K562 (cell line): Measurements from ENCODE around the gene UCKL1. TPM values are rescaled to one million over a fixed set of nuclear protein-coding genes. Genes with fewer than 3 reads are reported as not detected.
A peak's percentile ranks its signal among the peaks of the same experiment; 100 is the strongest.

Experiments used
- ATAC-seq: fragments of 200-7000 bp; cut with Tn5 transposase; 3 replicates; pipeline ENCODE4 v1.9.1; 2020; ENCODE audit warnings: moderate library complexity
- BruUV-seq: library from RNA; stranded (reverse); fragments of 400-500 nt; replicated peaks from 2 replicates; lab custom pipeline; 2021; lab: Mats Ljungman, UMichigan
- CTCF ChIA-PET: fragments of 300-600 bp; formaldehyde crosslinking; extraction: SDS; loops from one replicate; lab custom pipeline; 2021; ENCODE audit warnings: low intra/inter-chr PET ratio; lab: Yijun Ruan, JAX
- POLR2A ChIA-PET: fragments of 300-600, 350-650 bp; sonication (Branson Sonifier 250); formaldehyde crosslinking; extraction: SDS; loops from one replicate; lab custom pipeline; 2021; ENCODE audit warnings: antibody characterized with exemption, inconsistent platforms; lab: Yijun Ruan, JAX
- DNase-seq, 4 experiments: peaks; one replicate each; pipeline versions ENCODE4 v3.0.0 to v3.0.0-alpha.2; 2011 to 2018; ENCODE audit warnings: low spot score in 3 of 4, mixed read lengths in 3 of 4; ENCODE audit errors: extremely low read depth in 1 of 4
- FAIRE-seq: peaks from 2 replicates; lab custom pipeline; 2011; peaks lifted over from hg19 to GRCh38; lab: Jason Lieb, UNC
- H2AFZ ChIP-seq: 2 replicates; pipeline ENCODE4 v1.6.0; 2011; ENCODE audit warnings: low read depth, low read length, control low read depth, inconsistent platforms
- H3K27ac ChIP-seq: fragments of 200-600 bp; 3 replicates; pipeline ENCODE4 v1.8.0; 2011; ENCODE audit warnings: low read depth, mild to moderate bottlenecking, control low read depth, inconsistent platforms, low read length, moderate library complexity, mixed read lengths; ENCODE audit errors: extremely low read depth
- H3K27me3 ChIP-seq, 2 experiments: fragments of 300-600 bp in 1 of 2; 2 replicates in 1 of 2; 3 replicates in 1 of 2; pipeline versions ENCODE4 v1.6.0 to v1.8.0; 2011; ENCODE audit warnings: inconsistent platforms in 2 of 2, low read length in 2 of 2, mild to moderate bottlenecking in 1 of 2, mixed read lengths in 1 of 2, moderate library complexity in 1 of 2; ENCODE audit not compliant: control insufficient read depth in 2 of 2, insufficient read depth in 2 of 2
- H3K36me3 ChIP-seq: fragments of 300-600 bp; 3 replicates; pipeline ENCODE4 v1.8.0; 2011; ENCODE audit warnings: mild to moderate bottlenecking, low read length, inconsistent platforms; ENCODE audit not compliant: control insufficient read depth, insufficient read depth
- H3K4me1 ChIP-seq, 2 experiments: fragments of 200-600 bp in 1 of 2; replicated peaks in 1 of 2; 2 replicates in 1 of 2; 3 replicates in 1 of 2; pipeline versions ENCODE4 v1.5.1 to v1.8.0; 2011; ENCODE audit warnings: inconsistent platforms in 2 of 2, low read length in 2 of 2, mild to moderate bottlenecking in 1 of 2, mixed read lengths in 1 of 2, moderate library complexity in 1 of 2; ENCODE audit not compliant: control insufficient read depth in 2 of 2, insufficient read depth in 2 of 2
- H3K4me2 ChIP-seq: 2 replicates; pipeline ENCODE4 v1.6.1; 2011; ENCODE audit warnings: low read length, control low read depth, inconsistent platforms, mixed read lengths; ENCODE audit not compliant: insufficient read depth
- H3K4me3 ChIP-seq: fragments of 200-600 bp; sonication (generic), shearing (Covaris generic); 2 replicates; pipeline ENCODE4 v1.5.1; 2016; ENCODE audit warnings: control low read depth, inconsistent platforms
- H3K79me2 ChIP-seq: fragments of 200-600 bp; 3 replicates; pipeline ENCODE4 v1.8.0; 2011; ENCODE audit warnings: low read length, inconsistent platforms; ENCODE audit not compliant: control insufficient read depth, insufficient read depth
- H3K9ac ChIP-seq, 2 experiments: 2 replicates each; pipeline versions ENCODE4 v1.6.0 to v1.6.1; 2011; ENCODE audit warnings: low read depth in 2 of 2, low read length in 2 of 2, control low read depth in 1 of 2, inconsistent platforms in 1 of 2, mild to moderate bottlenecking in 1 of 2, mixed read lengths in 1 of 2; ENCODE audit not compliant: insufficient read depth in 1 of 2
- H3K9me1 ChIP-seq: one replicate; pipeline ENCODE4 v1.6.0; 2011; ENCODE audit warnings: inconsistent platforms, mild to moderate bottlenecking, low read length, moderate library complexity; ENCODE audit not compliant: control insufficient read depth, insufficient read depth
- H3K9me3 ChIP-seq: replicated peaks from 2 replicates; pipeline ENCODE4 v1.5.1; 2011; ENCODE audit warnings: low read depth, low read length, inconsistent platforms; ENCODE audit not compliant: control insufficient read depth, insufficient read depth
- H4K20me1 ChIP-seq: replicated peaks from 2 replicates; pipeline ENCODE4 v1.6.1; 2011; ENCODE audit warnings: low read length, inconsistent platforms, mixed read lengths; ENCODE audit not compliant: control insufficient read depth, insufficient read depth
- ELF4 ChIP-seq: fragments of 450-650 bp; formaldehyde crosslinking; IDR thresholded peaks from 2 replicates; pipeline ENCODE4 v1.4.0; 2022; ENCODE audit warnings: missing genetic modification characterization
- HDGF ChIP-seq: fragments of 450-650 bp; IDR thresholded peaks from 2 replicates; pipeline ENCODE4 v1.6.1; 2016
- POLR2B ChIP-seq: fragments of 450-650 bp; IDR thresholded peaks from 2 replicates; pipeline ENCODE4 v1.6.1; 2018; ENCODE audit warnings: low read depth; ENCODE audit not compliant: partially characterized antibody
- THAP7 ChIP-seq: fragments of 250-450 bp; sonication (Bioruptor Pico); IDR thresholded peaks from 2 replicates; pipeline ENCODE4 v1.5.0; 2021
- ZNF121 ChIP-seq: sonication (generic); formaldehyde crosslinking; conservative IDR thresholded peaks from 2 replicates; pipeline ENCODE4 v1.8.0; 2022; ENCODE audit warnings: missing genetic modification reagents
- WGBS: fragments of 100-300 bp; shearing (Covaris generic); methylation state at CpG from one replicate; pipeline ENCODE4 v1.1.6; 2016; ENCODE audit warnings: low coverage, mixed read lengths; ENCODE audit not compliant: insufficient coverage; ENCODE audit errors: missing lambda C conversion rate; 5-methylcytosine and 5-hydroxymethylcytosine counted together
- in situ Hi-C: fragments of 300-500 bp; cut with MboI; formaldehyde crosslinking; loops from 4 replicates; pipeline ENCODE4 v1.15.0; 2018; ENCODE audit warnings: inconsistent platforms, mixed read lengths
- intact Hi-C: fragments of 100-400 bp; cut with micrococcal nuclease; formaldehyde crosslinking; loops from 2 replicates; pipeline ENCODE4 v1.14.2; 2022
- polyA plus RNA-seq, 8 experiments: library from polyadenylated mRNA; depleted of rRNA in 4 of 8; stranded (reverse) in 5 of 8; unstranded in 3 of 8; fragments of >200 nt; fragmentation: Nextera tagmentation in 2 of 8; fragmentation: Illumina TruSeq in 1 of 8; extraction: Ambion mirVana in 2 of 8; extraction: Trizol in 1 of 8; gene quantifications; 2 replicates each; pipeline versions ENCODE4 v1.2.1 to v1.2.3, GENCODE V29; 2011 to 2014; ENCODE audit warnings: inconsistent platforms in 1 of 8, missing spikeins in 1 of 8
- total RNA-seq, 7 experiments: library from RNA; depleted of rRNA in 6 of 7; stranded (reverse); fragments of >200 nt in 6 of 7; fragmentation: Illumina TruSeq in 2 of 7; extraction: Trizol in 2 of 7; gene quantifications; 2 replicates each; pipeline versions ENCODE4 v1.2.1 to v1.2.3, GENCODE V29; 2011 to 2021; ENCODE audit warnings: low replicate concordance in 1 of 7

Gene UCKL1
- total and polyA plus RNA-seq, 9 of the 15 experiments (the other 6 are each of a cell fraction or from before 2014, with no cell fraction given), result 3.1 to 52.8 (median 24.2) TPM

GRCh38 chr20:63973160-63973479, 16.9 kb upstream of the UCKL1 start:
- Histone ChIP-seq H3K4me3 (no peak overlapping the region), H3K9me1 (peaks cover 3% of the 10 kb centered on the region), H3K27ac (no peak overlapping the region), H3K36me3 (peaks cover 16% of the 10 kb centered on the region; the same call in 1 of the 3 replicates), H4K20me1 (no peaks in the 10 kb centered on the region), H3K27me3 (no peaks in the 10 kb centered on the region), H3K4me2 (no peak overlapping the region; the same call in 1 of the 2 replicates), H3K79me2 (peaks cover 13% of the 10 kb centered on the region), H2AFZ (no peak overlapping the region), H3K9me3 (no peaks in the 10 kb centered on the region), H3K4me1 (peaks cover 26 to 59% of the 10 kb centered on the region in 2 experiments), H3K9ac (no peak overlapping the region)
- DNase-seq (no peak), ATAC-seq (no peak), FAIRE-seq (no peak)
- in situ Hi-C loops (no loop called here), intact Hi-C loops (loop anchor here (5.0 to 10.0 kb wide), 3 partner anchors 66 to 188 kb away; partner anchors contain the start of genes ABHD16B and TPD52L2)
- WGBS, result 96% methylated on average over 3 of the region's 3 CpGs
- TF ChIP-seq THAP7 (CRISPR knock-in tag), result no peak
- peak; percentile 49 for TF ChIP-seq POLR2B
- 0 out of 2 replicates have a peak, but pooled peaks have one; percentile 11 for TF ChIP-seq ELF4
- 0 out of 2 replicates have a peak, but pooled peaks have one; percentile 32 for TF ChIP-seq HDGF
- peak; percentile 81 for TF ChIP-seq ZNF121 (CRISPR knock-in tag)
- ChIA-PET CTCF (interaction anchor here (1.2 to 2.1 kb wide), 3 partner anchors 197 to 435 kb away, joined by 3 to 25 read pairs (median 6); partner anchors contain the start of genes ARFRP1, PTK6 and ZGPAT), POLR2A (no interaction called here)
- BruUV-seq, result no TSS peak
